Esophagus squamous epithelium (tissue), 5 donors: ENCODE results near the gene DIS3L2. TPM values are rescaled to one million over a fixed set of nuclear protein-coding genes. Genes with fewer than 3 reads are reported as not detected.

Source experiments
- DNase-seq: peaks from one replicate; lab custom pipeline; 2025; lab: John Stamatoyannopoulos, UW
- H3K27ac ChIP-seq, 4 donors: fragments of 200-600 bp; sonication (generic); one replicate each; pipeline ENCODE4 v1.5.1; 2016 to 2019; ENCODE audit warnings: mild to moderate bottlenecking in 1 of 4
- H3K27me3 ChIP-seq, 4 donors: fragments of 200-600 bp; sonication (generic); 1 replicate in 3 of 4; 2 replicates in 1 of 4; pipeline versions ENCODE4 v1.5.1 to v1.6.0; 2017 to 2021; ENCODE audit warnings: antibody characterized with exemption in 1 of 4
- H3K36me3 ChIP-seq, 3 donors: fragments of 200-600 bp; sonication (generic); one replicate each; pipeline ENCODE4 v1.5.1; 2016 to 2019
- H3K4me1 ChIP-seq, 3 donors: fragments of 200-600 bp; sonication (generic); one replicate each; pipeline ENCODE4 v1.5.1; 2017 to 2019
- H3K4me3 ChIP-seq, 4 donors: fragments of 200-600 bp; sonication (generic); 1 replicate in 3 of 4; 2 replicates in 1 of 4; pipeline ENCODE4 v1.5.1; 2016 to 2019; ENCODE audit warnings: mild to moderate bottlenecking in 2 of 4, moderate library complexity in 1 of 4
- H3K9me3 ChIP-seq, 3 donors: fragments of 200-600 bp; sonication (generic); one replicate each; pipeline ENCODE4 v1.5.1; 2016 to 2019
- CTCF ChIP-seq, 6 experiments: fragments of 450-650 bp in 4 of 6; fragments of 200-600 bp in 2 of 6; sonication (generic) in 2 of 6; IDR thresholded peaks; one replicate each; pipeline ENCODE4 v1.5.1; 2016 to 2019; ENCODE audit warnings: antibody characterized with exemption in 6 of 6, mild to moderate bottlenecking in 4 of 6, moderate library complexity in 4 of 6
- POLR2A ChIP-seq, 4 donors: fragments of 450-650 bp; IDR thresholded peaks; one replicate each; pipeline ENCODE4 v1.6.1; 2017; ENCODE audit warnings: antibody characterized with exemption in 4 of 4, mild to moderate bottlenecking in 4 of 4, moderate library complexity in 3 of 4
- WGBS, 2 donors: methylation state at CpG; one replicate each; pipeline ENCODE4 v1.1.5; 2018; 5-methylcytosine and 5-hydroxymethylcytosine counted together
- intact Hi-C: fragments of 100-400 bp; cut with DNase I; formaldehyde crosslinking; loops from one replicate; pipeline ENCODE4 v1.15.0; 2022
- total RNA-seq, 4 donors: library from RNA; depleted of rRNA; stranded (reverse); fragments of >200 nt; gene quantifications; one replicate each; pipeline ENCODE4 v1.1.0, GENCODE V29; 2016
- donor health status: DM: yes; HTN: yes; CAD: no.

Gene DIS3L2
- total RNA-seq, 4 donors from 2014 or later, result 14.5 to 42.8 (median 32.4) TPM

- TF ChIP-seq CTCF (IDR thresholded peaks at IDR 0.05), result no peak
- TF ChIP-seq POLR2A (IDR thresholded peaks at IDR 0.05), result no peak
- intact Hi-C loops, result no loop called here
- 91 to 98% methylated on average over 5 to 9 of the region's 9 CpGs for WGBS, 2 donors
- H3K4me3 ChIP-seq, result no peak overlapping the region
- H3K9me3 ChIP-seq, result no peaks in the 10 kb centered on the region
- peaks cover 0 to 14% (median 0%) of the 10 kb centered on the region in 3 donors for H3K36me3 ChIP-seq
- H3K27me3 ChIP-seq, result no peaks in the 10 kb centered on the region
- DNase-seq, result no peak
- no peak overlapping the region for H3K27ac ChIP-seq
- H3K4me1 ChIP-seq, result peaks cover 9 to 66% (median 21%) of the 10 kb centered on the region in 3 donors
Observed at GRCh38 chr2:232282508-232283055, 321.1 kb downstream of the DIS3L2 start.

GRCh38 chr2:232286001-232286868 is 324.7 kb downstream of the DIS3L2 start:
- Histone ChIP-seq H3K27me3 (no peaks in the 10 kb centered on the region), H3K27ac (peak overlapping the region; percentile 69 to 73 (median 70)), H3K4me1 (peaks cover 9 to 65% (median 17%) of the 10 kb centered on the region in 3 donors), H3K4me3 (no peak overlapping the region), H3K9me3 (no peaks in the 10 kb centered on the region), H3K36me3 (peaks cover 0 to 13% (median 0%) of the 10 kb centered on the region in 3 donors)
- intact Hi-C loops, result no loop called here
- WGBS, 2 donors, result 38 to 39% methylated on average over 1 to 2 of the region's 5 CpGs
- TF ChIP-seq POLR2A (IDR thresholded peaks at IDR 0.05), result no peak
- TF ChIP-seq CTCF (IDR thresholded peaks at IDR 0.05), result no peak
- no peak for DNase-seq

GRCh38 chr2:232287316-232287715 is 325.8 kb downstream of the DIS3L2 start:
- no peak for TF ChIP-seq CTCF (IDR thresholded peaks at IDR 0.05)
- TF ChIP-seq POLR2A (IDR thresholded peaks at IDR 0.05), result no peak
- Histone ChIP-seq H3K27ac (peak overlapping the region in 3 of 4 donors; percentile 69 to 73 (median 70)), H3K4me1 (peaks cover 9 to 62% (median 17%) of the 10 kb centered on the region in 3 donors), H3K27me3 (no peaks in the 10 kb centered on the region), H3K36me3 (peaks cover 0 to 19% (median 0%) of the 10 kb centered on the region in 3 donors), H3K4me3 (no peak overlapping the region), H3K9me3 (no peaks in the 10 kb centered on the region)
- WGBS, 2 donors, result 64 to 88% methylated on average over 6 to 7 of the region's 8 CpGs
- DNase-seq, result no peak
- intact Hi-C loops, result no loop called here

- intact Hi-C loops, result no loop called here
Observed at GRCh38 chr2:232288489-232289030, 327.0 kb downstream of the DIS3L2 start.

More at GRCh38 chr2:232288489-232289030, 327.0 kb downstream of the DIS3L2 start:
- no peaks in the 10 kb centered on the region for H3K9me3 ChIP-seq
- peak overlapping the region in 1 of 4 donors; percentile 1 for H3K27ac ChIP-seq
- peaks cover 9 to 65% (median 17%) of the 10 kb centered on the region in 3 donors for H3K4me1 ChIP-seq
- TF ChIP-seq POLR2A (IDR thresholded peaks at IDR 0.05) (no peak), CTCF (IDR thresholded peaks at IDR 0.05) (no peak)
- H3K27me3 ChIP-seq, result no peaks in the 10 kb centered on the region
- WGBS, 2 donors, result 48 to 60% methylated on average over 4 of the region's 4 CpGs
- no peak for DNase-seq
- no peak overlapping the region for H3K4me3 ChIP-seq
- H3K36me3 ChIP-seq, result peaks cover 0 to 15% (median 0%) of the 10 kb centered on the region in 3 donors
